Hematopoietic multipotent progenitor cell treated with erythropoietin and hydrocortisone succinate and interleukin-3 and kit ligand, for 15 days (in vitro differentiated cells): ENCODE measurements around the gene FGF3.

Experiments
- DNase-seq: peaks from one replicate; pipeline ENCODE4 v3.0.0-alpha.2; 2015; ENCODE audit warnings: low spot score

Gene FGF3

GRCh38 chr11:69823641-69824265 lies 4.5 kb upstream of the FGF3 start:
- no peak for DNase-seq

- DNase-seq = no peak
Observed at GRCh38 chr11:69822676-69823494, 3.7 kb upstream of the FGF3 start.

GRCh38 chr11:69821511-69822040 lies 2.4 kb upstream of the FGF3 start:
- no peak for DNase-seq

GRCh38 chr11:69820441-69820840 lies 1.2 kb upstream of the FGF3 start:
- no peak for DNase-seq

- DNase-seq = no peak
Observed at GRCh38 chr11:69819541-69820070, 390 bp upstream of the FGF3 start.

GRCh38 chr11:69818231-69818602 lies 999 bp downstream of the FGF3 start:
- no peak for DNase-seq

- no peak for DNase-seq
Observed at GRCh38 chr11:69817265-69818230, 1.7 kb downstream of the FGF3 start.

GRCh38 chr11:69816671-69817070 lies 2.5 kb downstream of the FGF3 start:
- DNase-seq = no peak

GRCh38 chr11:69815973-69816372 lies 3.2 kb downstream of the FGF3 start:
- no peak for DNase-seq

GRCh38 chr11:69814902-69815301 lies 4.3 kb downstream of the FGF3 start:
- DNase-seq = no peak

- DNase-seq = no peak
Observed at GRCh38 chr11:69814411-69814810, 4.8 kb downstream of the FGF3 start.

- no peak for DNase-seq
Observed at GRCh38 chr11:69813839-69814238, 5.4 kb downstream of the FGF3 start.

GRCh38 chr11:69812946-69813345 lies 6.3 kb downstream of the FGF3 start:
- no peak for DNase-seq

- no peak for DNase-seq
Observed at GRCh38 chr11:69812256-69812655, 7.0 kb downstream of the FGF3 start.

- DNase-seq = no peak
Observed at GRCh38 chr11:69811431-69811830, 7.8 kb downstream of the FGF3 start.

GRCh38 chr11:69810289-69811118 lies 8.7 kb downstream of the FGF3 start:
- no peak for DNase-seq

- no peak for DNase-seq
Observed at GRCh38 chr11:69808667-69809086, 10.5 kb downstream of the FGF3 start.

- DNase-seq = no peak
Observed at GRCh38 chr11:69807106-69807815, 12.0 kb downstream of the FGF3 start.

GRCh38 chr11:69804769-69805508 lies 14.3 kb downstream of the FGF3 start:
- no peak for DNase-seq
